Stimulated activated CD4-positive, alpha-beta T cell treated with anti-CD3 and anti-CD28 coated beads, TNF-alpha, amount 100 ng/mL, for 1 hour (primary cell): Measurements from ENCODE around the gene ECHS1.
A peak's percentile ranks its signal among the peaks of the same experiment; 100 is the strongest.
"Not testable (repeated sequence)": the region's sequence is repeated elsewhere in the genome, so short reads cannot be mapped to it uniquely, and the experiment has no call there.

ENCODE experiments used
- DNase-seq, 3 donors: peaks; one replicate each; pipeline ENCODE4 v3.0.0-alpha.2; 2020; ENCODE audit warnings: low read depth in 3 of 3, low spot score in 1 of 3

Gene ECHS1

GRCh38 chr10:133373174-133374090 is at the start of gene ECHS1:
TSS of gene ECHS1 (minus strand) at chr10:133373354. CDS start at chr10:133373333, 21 bp downstream.
- peak; percentile 76 to 93 (median 81) for DNase-seq

DNA sequence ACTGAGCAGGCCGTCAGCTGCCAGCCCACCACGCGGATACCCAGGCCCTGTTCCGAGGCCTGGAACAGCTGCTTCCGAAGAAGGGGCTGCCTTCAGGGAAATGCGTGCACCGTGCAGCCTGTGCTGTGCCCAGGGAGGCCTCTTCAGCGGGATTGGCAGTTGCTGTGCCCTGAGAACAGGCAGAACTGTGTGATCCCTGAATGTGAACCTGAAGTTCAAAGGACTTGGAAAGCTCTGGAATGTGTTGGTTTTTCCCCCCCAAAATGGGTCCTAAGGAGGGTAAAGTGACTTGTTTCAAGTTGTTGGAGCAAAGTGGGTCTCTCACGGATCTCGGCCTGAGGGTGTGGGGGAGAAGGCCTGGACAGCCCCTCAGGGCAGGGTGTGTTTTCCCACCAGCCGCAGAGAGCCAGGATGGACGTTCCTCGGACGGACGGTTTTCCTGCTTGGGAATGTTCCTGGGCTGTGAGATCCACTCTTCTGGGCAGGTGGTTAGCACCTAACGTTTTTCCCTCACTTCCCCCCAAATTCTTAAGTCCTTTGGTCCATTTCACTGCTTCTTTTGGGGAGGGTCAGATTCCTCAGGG is 49.2 kb upstream of the ECHS1 start:
- DNase-seq, result no peak

- no peak for DNase-seq
Observed at GRCh38 chr10:133421336-133422222, 48.4 kb upstream of the ECHS1 start.

DNA sequence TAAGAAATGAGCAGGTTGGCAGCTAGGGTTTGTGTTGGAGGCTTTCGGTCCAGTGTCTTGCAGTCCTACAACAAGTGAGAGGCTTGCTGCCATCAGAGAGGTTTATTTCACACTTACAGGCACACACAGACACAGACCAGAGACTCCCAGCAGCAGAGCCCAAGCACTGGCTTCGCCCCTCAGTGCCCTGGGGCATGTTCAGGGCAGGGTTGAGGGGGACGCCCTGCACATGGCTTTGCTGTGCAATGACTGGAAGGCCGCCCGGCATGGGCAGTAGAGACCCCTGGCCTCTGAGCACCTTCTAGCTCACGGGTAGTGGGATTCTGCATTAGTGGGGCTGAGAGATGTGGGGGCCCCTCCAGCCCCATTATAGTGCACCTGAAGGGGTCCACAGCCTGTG is 47.4 kb upstream of the ECHS1 start:
- DNase-seq, result no peak

DNA sequence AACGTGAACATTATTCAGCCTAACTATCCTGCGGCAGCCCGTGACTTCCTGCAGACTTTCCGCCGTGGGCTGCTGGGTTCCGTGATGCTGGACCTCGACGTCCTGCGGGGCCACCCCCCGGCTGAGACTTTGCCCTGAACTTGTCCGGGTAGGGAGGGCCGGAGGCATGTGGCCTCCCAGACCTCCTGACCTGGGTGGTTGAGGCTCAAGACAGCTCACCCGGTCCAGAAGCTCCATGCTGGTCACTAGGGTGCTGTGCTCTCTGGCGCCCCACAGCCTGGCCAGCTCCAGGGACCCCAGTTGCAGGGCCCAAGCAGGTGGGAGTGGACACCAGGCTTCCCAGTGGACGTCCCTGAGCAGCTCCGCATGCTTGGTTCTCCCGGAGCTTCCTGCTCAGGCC is 46.9 kb upstream of the ECHS1 start:
- no peak for DNase-seq

- no peak for DNase-seq
Observed at GRCh38 chr10:133419211-133419950, 46.2 kb upstream of the ECHS1 start.

DNA sequence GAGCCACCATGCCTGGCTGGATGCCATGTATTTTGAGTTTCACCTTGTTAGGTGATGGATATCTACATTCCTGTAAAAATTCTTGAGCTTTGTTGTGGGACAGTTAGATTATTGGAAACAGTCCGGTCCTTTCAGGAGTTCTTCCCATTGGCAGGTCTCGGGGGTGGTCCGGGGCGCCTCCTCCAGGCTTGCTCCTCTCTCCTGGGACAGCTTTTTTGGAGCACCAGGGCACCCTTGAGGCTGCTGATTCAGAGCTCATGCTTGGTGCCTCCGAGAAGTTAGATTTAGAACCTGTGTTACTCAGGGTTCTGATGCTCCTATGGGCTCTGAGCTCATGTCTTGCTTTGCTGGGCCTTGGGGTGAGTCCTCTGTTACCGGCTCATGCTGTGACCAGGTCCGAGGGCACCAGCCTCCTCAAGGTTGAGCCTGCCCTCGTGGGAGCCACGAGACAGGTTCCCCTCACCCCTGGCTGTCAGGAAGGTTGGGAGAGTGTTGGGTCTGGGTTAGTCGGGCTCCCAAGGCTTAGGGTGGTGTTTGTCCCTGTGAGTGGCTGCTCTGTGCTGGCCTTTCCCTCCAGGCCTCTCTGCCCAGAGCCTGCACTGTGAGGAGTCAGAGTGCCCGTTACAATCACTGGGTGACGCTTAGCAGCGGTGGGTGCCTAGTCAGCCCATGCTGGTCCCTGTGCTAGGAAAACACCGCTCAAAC is 45.3 kb upstream of the ECHS1 start:
- no peak for DNase-seq

DNA sequence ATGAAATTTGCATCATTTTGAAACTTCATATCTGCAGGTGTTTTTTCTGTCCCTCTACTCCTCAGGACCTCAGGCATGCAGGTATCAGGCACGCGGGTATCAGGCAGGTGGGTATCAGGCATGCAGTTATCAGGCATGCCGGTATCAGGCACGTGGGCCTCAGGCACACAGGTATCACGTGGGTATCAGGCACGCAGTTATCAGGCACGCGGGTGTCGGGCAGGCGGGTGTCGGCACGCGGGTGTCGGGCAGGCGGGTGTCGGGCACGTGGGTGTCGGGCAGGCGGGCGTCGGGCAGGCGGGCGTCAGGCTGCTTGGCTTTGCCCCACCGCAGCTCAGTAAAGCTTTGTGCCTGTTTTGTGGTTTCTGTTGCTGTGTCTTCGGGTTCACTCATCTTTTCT is 42.6 kb upstream of the ECHS1 start:
- no peak for DNase-seq

DNA sequence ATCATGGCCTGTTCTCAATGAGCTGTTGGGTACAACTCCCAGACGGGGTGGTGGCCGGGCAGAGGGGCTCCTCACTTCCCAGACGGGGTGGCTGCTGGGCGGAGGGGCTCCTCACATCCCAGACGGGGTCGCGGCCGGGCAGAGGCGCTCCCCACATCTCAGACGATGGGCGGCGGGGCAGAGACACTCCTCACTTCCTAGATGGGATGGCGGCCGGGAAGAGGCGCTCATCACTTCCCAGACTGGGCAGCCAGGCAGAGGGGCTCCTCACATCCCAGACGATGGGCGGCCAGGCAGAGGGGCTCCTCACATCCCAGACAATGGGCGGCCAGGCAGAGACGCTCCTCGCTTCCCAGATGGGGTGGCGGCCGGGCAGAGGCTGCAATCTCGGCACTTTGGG is 41.2 kb upstream of the ECHS1 start:
- not testable (repeated sequence) for DNase-seq

- DNase-seq, result no peak
Observed at GRCh38 chr10:133412381-133412711, 39.2 kb upstream of the ECHS1 start.

DNA sequence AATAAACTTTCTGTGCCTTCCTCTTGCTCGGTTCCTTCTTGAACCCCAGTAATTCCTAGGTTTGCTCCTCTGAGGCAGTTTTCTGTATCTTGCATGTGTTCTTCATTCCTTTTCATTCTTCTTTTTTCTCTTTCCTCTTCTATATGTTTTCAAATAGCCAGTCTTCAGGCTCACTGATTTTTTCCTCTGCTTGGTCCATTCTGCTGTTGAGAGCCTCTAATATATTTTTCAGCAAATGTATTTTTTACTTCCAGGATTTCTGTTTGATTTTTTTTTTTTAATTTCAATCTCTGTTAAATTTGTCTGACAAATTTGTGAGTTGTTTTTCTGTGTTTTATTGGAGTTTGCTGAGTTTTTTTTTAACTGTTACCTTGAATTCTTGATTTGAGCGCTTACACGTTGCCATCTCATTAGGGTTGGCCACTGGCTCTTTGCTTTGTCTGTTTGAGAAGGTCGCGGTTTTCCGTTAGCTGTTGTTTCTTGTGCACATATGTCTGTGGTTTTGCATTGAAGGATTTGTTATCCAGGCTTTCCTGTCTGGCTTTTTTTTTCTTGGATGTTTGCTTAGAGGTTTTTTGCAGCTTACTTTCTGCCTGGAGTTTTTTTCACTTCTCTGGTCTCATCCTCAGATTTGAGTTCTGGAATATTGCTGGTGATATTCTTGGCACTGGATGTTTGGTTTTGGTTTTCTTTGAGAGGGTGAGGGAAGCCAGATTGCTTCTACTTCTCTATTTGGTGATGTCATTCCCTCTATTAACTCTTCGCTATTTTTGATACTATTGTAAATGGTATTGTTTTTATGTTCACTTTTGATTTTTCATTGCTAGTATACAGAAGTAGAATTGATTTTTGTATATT is 38.6 kb upstream of the ECHS1 start:
- no peak for DNase-seq

GRCh38 chr10:133405844-133406527 is 32.8 kb upstream of the ECHS1 start:
- no peak for DNase-seq

DNA sequence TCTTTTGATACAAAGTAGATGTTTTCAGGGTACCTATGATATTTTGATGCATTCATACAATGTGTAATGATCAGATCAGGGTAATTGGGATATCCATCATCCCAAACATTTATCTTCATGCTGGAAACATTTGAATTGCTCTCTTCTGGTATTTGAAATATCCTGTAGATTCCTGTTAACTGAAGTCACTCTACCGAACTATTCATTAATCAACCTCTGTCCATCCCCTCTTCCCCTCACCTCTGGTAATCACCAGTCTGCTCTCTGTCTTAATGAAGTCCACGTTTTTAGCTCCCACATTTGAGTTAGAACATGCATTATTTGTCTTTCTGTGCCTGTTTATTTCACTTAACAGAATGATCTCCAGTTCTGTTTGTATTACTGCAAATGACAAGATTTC is 32.1 kb upstream of the ECHS1 start:
- no peak for DNase-seq

GRCh38 chr10:133403784-133404183 is 30.6 kb upstream of the ECHS1 start:
- no peak for DNase-seq

GRCh38 chr10:133403359-133403758 is 30.2 kb upstream of the ECHS1 start:
- no peak for DNase-seq

GRCh38 chr10:133401981-133402725 is 29.0 kb upstream of the ECHS1 start:
- no peak for DNase-seq

DNA sequence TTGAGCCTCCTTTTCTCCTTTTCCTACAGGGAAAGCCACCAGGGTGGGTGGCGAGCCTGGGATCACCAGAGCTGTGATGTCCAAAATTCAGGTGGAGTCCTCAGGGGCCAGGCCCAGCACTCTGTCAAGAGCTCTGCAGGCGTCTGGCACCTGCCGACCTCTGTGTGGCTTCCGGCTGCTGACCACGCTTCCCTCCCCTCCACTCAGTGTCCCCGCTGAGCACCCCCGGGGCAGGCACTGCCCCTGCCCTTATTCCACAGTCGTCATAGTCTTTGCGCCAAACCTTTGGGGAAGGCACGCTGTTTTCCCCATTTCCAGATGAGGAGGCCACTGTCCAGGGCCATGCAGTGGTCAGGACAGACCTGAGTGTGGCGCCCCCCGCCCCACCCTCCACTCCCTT is 28.3 kb upstream of the ECHS1 start:
- no peak for DNase-seq
